Measurements from ENCODE around the gene LCNL1. TPM values are rescaled to one million over a fixed set of nuclear protein-coding genes. Genes with fewer than 3 reads are reported as not detected.
A peak's percentile ranks its signal among the peaks of the same experiment; 100 is the strongest.

The LCNL1 gene
- total and polyA plus RNA-seq, 10 of the 15 experiments (the other 5 are each of a cell fraction or from before 2014, with no cell fraction given) = not detected

GRCh38 chr9:137028263-137029057, 45.7 kb downstream of the LCNL1 start (continued):
- no peak for TF ChIP-seq ZBTB40 (IDR thresholded peaks at IDR 0.05; ENCODE audit: borderline replicate concordance)
- no peak for TF ChIP-seq POU2F2 (IDR thresholded peaks at IDR 0.05; ENCODE audit: borderline replicate concordance, low read depth, low read length)
- 0 out of 2 replicates have a peak, but pooled peaks have one; percentile 17 for TF ChIP-seq RAD21 (IDR thresholded peaks at IDR 0.05; ENCODE audit: insufficient read depth, low read depth, low read length)
- TF ChIP-seq HCFC1 (IDR thresholded peaks at IDR 0.05; ENCODE audit: low read length) = no peak
- TF ChIP-seq RUNX3 (IDR thresholded peaks at IDR 0.05; ENCODE audit: low read length) = 0 out of 2 replicates have a peak, but pooled peaks have one; percentile 3
- no peak for TF ChIP-seq SIN3A (IDR thresholded peaks at IDR 0.05; ENCODE audit: low read depth, low read length)
- TF ChIP-seq RCOR1 (conservative IDR thresholded peaks at IDR 0.05; ENCODE audit: low read depth, low read length) = no peak
- TF ChIP-seq TCF7 (IDR thresholded peaks at IDR 0.05; ENCODE audit: borderline replicate concordance) = no peak
- TF ChIP-seq ZSCAN29 (IDR thresholded peaks at IDR 0.05) = no peak
